GM21515 (cell line): Measurements from ENCODE around the gene ACBD7.
A peak's percentile ranks its signal among the peaks of the same experiment; 100 is the strongest.

Source experiments
- ATAC-seq: cut with Tn5 transposase; IDR thresholded peaks from one replicate; pipeline ENCODE4 v1.9.1; 2021; ENCODE audit not compliant: unreplicated experiment

The ACBD7 gene

GRCh38 chr10:15088428-15089261 is at the start of gene ACBD7:
Gene ACBD7 (minus strand): TSS chr10:15088776. CDS start chr10:15088728, 48 bp downstream.
- ATAC-seq = peak; percentile 99

GRCh38 chr10:15137636-15138035 is 49.1 kb upstream of the ACBD7 start:
- ATAC-seq = no peak

GRCh38 chr10:15137036-15137359 is 48.4 kb upstream of the ACBD7 start:
- ATAC-seq = no peak

GRCh38 chr10:15136129-15137035 is 47.8 kb upstream of the ACBD7 start:
- ATAC-seq = no peak

- ATAC-seq = no peak
Measured at GRCh38 chr10:15131330-15131729, 42.8 kb upstream of the ACBD7 start.

GRCh38 chr10:15124908-15125307 is 36.3 kb upstream of the ACBD7 start:
- ATAC-seq = no peak

- no peak for ATAC-seq
Measured at GRCh38 chr10:15124190-15124589, 35.6 kb upstream of the ACBD7 start.

- no peak for ATAC-seq
Measured at GRCh38 chr10:15123749-15124184, 35.2 kb upstream of the ACBD7 start.

- peak; percentile 89 for ATAC-seq
Measured at GRCh38 chr10:15122477-15123030, 34.0 kb upstream of the ACBD7 start.

GRCh38 chr10:15121707-15122106 is 33.1 kb upstream of the ACBD7 start:
- ATAC-seq = no peak

GRCh38 chr10:15120523-15120922 is 31.9 kb upstream of the ACBD7 start:
- ATAC-seq = no peak

GRCh38 chr10:15118615-15119014 is 30.0 kb upstream of the ACBD7 start:
- no peak for ATAC-seq

- ATAC-seq = no peak
Measured at GRCh38 chr10:15116225-15116624, 27.6 kb upstream of the ACBD7 start.

GRCh38 chr10:15113766-15114165 is 25.2 kb upstream of the ACBD7 start:
- no peak for ATAC-seq

- no peak for ATAC-seq
Measured at GRCh38 chr10:15112657-15113056, 24.1 kb upstream of the ACBD7 start.

- ATAC-seq = peak; percentile 93
Measured at GRCh38 chr10:15106352-15107013, 17.9 kb upstream of the ACBD7 start.

- ATAC-seq = no peak
Measured at GRCh38 chr10:15103513-15103912, 14.9 kb upstream of the ACBD7 start.

- no peak for ATAC-seq
Measured at GRCh38 chr10:15099886-15100285, 11.3 kb upstream of the ACBD7 start.

GRCh38 chr10:15097011-15097812 is 8.6 kb upstream of the ACBD7 start, which contains the start of gene RPP38:
Gene RPP38 (plus strand): TSS chr10:15097355. CDS start chr10:15103315, 5,960 bp downstream.
- peak; percentile 86 for ATAC-seq

GRCh38 chr10:15096661-15097010 is 8.1 kb upstream of the ACBD7 start:
- ATAC-seq = peak; percentile 22
